ENCODE results near the gene PCDHB2.

GRCh38 chr5:141121985-141122384 lies 27.6 kb downstream of the PCDHB2 start:
- no peak for TF ChIP-seq CTCF (IDR thresholded peaks at IDR 0.05)
- TF ChIP-seq POLR2A (IDR thresholded peaks at IDR 0.05) = peak in 1 of 3 donors; percentile 11
